ENCODE data around the gene ADD3. TPM values are rescaled to one million over a fixed set of nuclear protein-coding genes. Genes with fewer than 3 reads are reported as not detected.
A peak's percentile ranks its signal among the peaks of the same experiment; 100 is the strongest.

The ADD3 gene
- total and polyA plus RNA-seq, 4 donors = 15.4 to 55.9 (median 22.8) TPM

DNA sequence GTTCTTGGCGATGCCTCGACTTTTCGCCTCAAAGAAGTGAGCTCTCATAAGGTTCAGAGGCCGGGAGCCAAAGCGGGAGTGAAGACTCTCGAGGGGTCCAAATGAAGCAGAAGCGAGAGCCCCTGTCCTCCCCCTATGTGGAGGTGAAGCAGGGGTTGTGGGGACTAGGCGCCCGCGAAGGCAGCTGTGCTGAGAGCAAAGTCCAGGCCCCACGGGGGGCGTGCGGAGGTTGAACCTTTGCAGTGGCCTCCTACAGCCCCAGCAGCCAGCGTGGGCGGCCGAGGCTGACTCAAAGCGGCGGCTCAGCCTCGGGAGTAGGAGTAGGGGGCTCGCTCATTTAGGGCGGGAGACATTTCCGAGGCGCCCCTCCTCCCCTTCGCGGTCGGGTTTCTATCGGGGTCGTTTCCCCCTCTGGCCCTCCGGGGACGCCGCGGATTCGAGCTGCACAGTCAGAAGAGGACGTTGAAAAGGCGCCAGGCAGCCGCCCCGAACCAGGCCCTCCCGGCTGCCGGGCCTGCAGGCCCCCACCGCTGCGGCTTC is 553 bp upstream of the ADD3 start:
- TF ChIP-seq HNF4A (conservative IDR thresholded peaks at IDR 0.05) = peak; percentile 47 to 50
- TF ChIP-seq EGR1 (IDR thresholded peaks at IDR 0.05; ENCODE audit: low read depth in 2 of 2) = peak; percentile 66 to 70
- TF ChIP-seq, protein P1, sequence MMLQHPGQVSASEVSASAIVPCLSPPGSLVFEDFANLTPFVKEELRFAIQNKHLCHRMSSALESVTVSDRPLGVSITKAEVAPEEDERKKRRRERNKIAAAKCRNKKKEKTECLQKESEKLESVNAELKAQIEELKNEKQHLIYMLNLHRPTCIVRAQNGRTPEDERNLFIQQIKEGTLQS (IDR thresholded peaks at IDR 0.05) = no peak
- TF ChIP-seq YY1 (IDR thresholded peaks at IDR 0.05) = peak; percentile 8
- Histone ChIP-seq H3K27me3 (ENCODE audit: control insufficient read depth in 4 of 4, insufficient read depth in 4 of 4, low read length in 3 of 4) (no peaks in the 10 kb centered on the region), H3K36me3 (ENCODE audit: control insufficient read depth in 4 of 4, insufficient read depth in 3 of 4, low read depth in 1 of 4, low read length in 3 of 4) (no peaks in the 10 kb centered on the region), H3K9ac (ENCODE audit: low read depth in 1 of 2, low read length in 2 of 2) (peak overlapping the region in 1 of 2 donors; percentile 48), H3K4me3 (ENCODE audit: low read depth in 1 of 3, low read length in 3 of 3) (peak overlapping the region; percentile 57 to 99 (median 70)), H3K4me1 (ENCODE audit: control insufficient read depth in 4 of 4, insufficient read depth in 4 of 4, low read length in 3 of 4) (peaks cover 5 to 39% (median 33%) of the 10 kb centered on the region in 4 donors), H3K9me3 (ENCODE audit: control insufficient read depth in 4 of 4, low read length in 3 of 4) (no peaks in the 10 kb centered on the region), H3K27ac (ENCODE audit: low read depth in 1 of 2, low read length in 2 of 2) (peak overlapping the region; percentile 78 to 84)
- no peak for DNase-seq (ENCODE audit: low spot score)
- 3% methylated on average over 41 of the region's 41 CpGs for WGBS

DNA sequence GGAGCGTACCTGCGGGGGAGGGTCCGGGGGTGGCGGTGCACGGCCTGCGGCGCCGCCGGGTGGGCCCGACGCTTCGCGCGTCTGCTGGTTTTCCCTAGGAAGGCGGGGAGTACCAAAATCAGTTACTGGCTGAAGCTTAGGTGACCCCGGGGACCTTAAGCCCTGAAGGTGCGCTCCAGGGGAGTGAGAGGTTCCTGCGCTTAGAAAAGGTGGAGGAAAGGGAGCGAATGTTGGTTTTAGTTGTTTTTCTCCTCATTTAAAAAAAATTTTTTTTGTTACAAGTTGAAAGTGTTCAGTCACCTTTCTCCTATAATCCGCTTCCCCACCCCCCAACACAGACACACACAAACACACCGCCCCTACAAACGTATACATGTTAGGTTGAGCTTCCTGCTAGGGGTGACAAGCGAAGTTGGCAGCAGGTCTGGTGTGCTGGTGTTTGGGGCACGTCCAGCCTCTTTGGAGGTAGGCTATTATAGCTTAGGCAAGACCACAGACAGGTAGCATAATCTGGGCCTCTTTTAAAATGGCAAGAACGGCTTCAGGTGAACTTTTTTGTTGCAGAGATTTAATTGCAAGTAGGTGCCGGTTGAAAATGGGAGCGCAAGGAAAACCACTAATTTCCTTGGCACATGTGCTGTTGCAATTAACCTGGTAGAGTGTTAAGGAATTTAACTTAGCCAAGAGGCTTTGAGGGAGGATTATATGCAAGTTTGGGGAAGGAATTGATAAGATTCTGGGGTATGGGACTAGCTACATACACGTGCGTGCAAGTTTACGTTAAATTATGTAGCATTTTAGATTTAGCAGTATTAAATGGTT is 945 bp downstream of the ADD3 start:
- peak overlapping the region; percentile 44 to 62 for H3K9ac ChIP-seq (ENCODE audit: low read depth in 1 of 2, low read length in 2 of 2)
- H3K4me3 ChIP-seq (ENCODE audit: low read depth in 1 of 3, low read length in 3 of 3) = peak overlapping the region; percentile 57 to 99 (median 78)
- 8% methylated on average over 30 of the region's 30 CpGs for WGBS
- no peak for TF ChIP-seq RXRA (IDR thresholded peaks at IDR 0.05)
- TF ChIP-seq, protein P1 (IDR thresholded peaks at IDR 0.05) = no peak
- TF ChIP-seq, protein P2, sequence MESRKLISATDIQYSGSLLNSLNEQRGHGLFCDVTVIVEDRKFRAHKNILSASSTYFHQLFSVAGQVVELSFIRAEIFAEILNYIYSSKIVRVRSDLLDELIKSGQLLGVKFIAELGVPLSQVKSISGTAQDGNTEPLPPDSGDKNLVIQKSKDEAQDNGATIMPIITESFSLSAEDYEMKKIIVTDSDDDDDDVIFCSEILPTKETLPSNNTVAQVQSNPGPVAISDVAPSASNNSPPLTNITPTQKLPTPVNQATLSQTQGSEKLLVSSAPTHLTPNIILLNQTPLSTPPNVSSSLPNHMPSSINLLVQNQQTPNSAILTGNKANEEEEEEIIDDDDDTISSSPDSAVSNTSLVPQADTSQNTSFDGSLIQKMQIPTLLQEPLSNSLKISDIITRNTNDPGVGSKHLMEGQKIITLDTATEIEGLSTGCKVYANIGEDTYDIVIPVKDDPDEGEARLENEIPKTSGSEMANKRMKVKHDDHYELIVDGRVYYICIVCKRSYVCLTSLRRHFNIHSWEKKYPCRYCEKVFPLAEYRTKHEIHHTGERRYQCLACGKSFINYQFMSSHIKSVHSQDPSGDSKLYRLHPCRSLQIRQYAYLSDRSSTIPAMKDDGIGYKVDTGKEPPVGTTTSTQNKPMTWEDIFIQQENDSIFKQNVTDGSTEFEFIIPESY (IDR thresholded peaks at IDR 0.05) = no peak
- TF ChIP-seq GABPA (IDR thresholded peaks at IDR 0.05 in 1 of 2, conservative IDR thresholded peaks at IDR 0.05 in 1 of 2) = no peak
- TF ChIP-seq, protein P3, sequence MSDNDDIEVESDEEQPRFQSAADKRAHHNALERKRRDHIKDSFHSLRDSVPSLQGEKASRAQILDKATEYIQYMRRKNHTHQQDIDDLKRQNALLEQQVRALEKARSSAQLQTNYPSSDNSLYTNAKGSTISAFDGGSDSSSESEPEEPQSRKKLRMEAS (IDR thresholded peaks at IDR 0.05) = no peak
- TF ChIP-seq SP1 (IDR thresholded peaks at IDR 0.05) = peak; percentile 11
- DNase-seq (ENCODE audit: low spot score) = peak; percentile 44
- H3K9me3 ChIP-seq (ENCODE audit: control insufficient read depth in 4 of 4, low read length in 3 of 4) = no peaks in the 10 kb centered on the region
- no peaks in the 10 kb centered on the region for H3K27me3 ChIP-seq (ENCODE audit: control insufficient read depth in 4 of 4, insufficient read depth in 4 of 4, low read length in 3 of 4)
- peak overlapping the region; percentile 70 to 78 for H3K27ac ChIP-seq (ENCODE audit: low read depth in 1 of 2, low read length in 2 of 2)
- H3K4me1 ChIP-seq (ENCODE audit: control insufficient read depth in 4 of 4, insufficient read depth in 4 of 4, low read length in 3 of 4) = peaks cover 5 to 39% (median 33%) of the 10 kb centered on the region in 4 donors
- H3K36me3 ChIP-seq (ENCODE audit: control insufficient read depth in 4 of 4, insufficient read depth in 3 of 4, low read depth in 1 of 4, low read length in 3 of 4) = no peaks in the 10 kb centered on the region

DNA sequence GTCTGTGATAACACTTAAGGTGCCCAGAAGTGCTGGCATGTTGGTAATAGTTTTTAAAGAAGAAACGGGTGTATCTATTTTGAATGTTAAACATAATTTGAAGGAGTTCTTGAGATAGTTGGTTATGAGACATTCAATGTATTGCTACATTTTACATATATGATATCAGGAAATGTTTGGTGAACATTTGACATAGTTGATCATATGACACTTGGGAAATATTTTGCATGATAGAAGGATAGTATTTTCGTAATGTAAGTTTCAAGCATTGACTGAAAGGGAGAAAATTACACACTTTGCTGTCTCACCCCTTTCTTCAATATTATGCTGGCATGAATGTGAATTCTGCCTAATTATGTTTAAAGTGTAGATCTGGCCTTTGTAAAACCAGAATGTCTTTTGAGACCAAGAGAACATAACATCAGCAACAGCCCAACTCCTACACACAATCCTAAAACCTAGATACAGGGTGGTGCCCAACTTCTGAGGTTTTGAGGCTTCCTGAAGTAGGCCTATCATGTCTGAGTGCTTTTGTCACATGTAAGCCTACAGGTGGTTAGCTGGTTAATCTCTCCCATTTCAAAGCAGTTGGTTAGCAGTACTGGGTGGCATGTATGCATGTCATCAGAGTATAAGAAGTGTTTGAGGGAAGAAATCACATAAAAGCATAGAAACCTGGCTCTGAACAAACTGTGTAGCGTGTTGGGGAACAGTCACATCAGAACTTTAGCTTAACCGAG is 2.1 kb downstream of the ADD3 start:
- Histone ChIP-seq H3K27me3 (ENCODE audit: control insufficient read depth in 4 of 4, insufficient read depth in 4 of 4, low read length in 3 of 4) (no peaks in the 10 kb centered on the region), H3K36me3 (ENCODE audit: control insufficient read depth in 4 of 4, insufficient read depth in 3 of 4, low read depth in 1 of 4, low read length in 3 of 4) (no peaks in the 10 kb centered on the region), H3K9ac (ENCODE audit: low read depth in 1 of 2, low read length in 2 of 2) (peak overlapping the region in 1 of 2 donors; percentile 17), H3K4me1 (ENCODE audit: control insufficient read depth in 4 of 4, insufficient read depth in 4 of 4, low read length in 3 of 4) (peaks cover 5 to 39% (median 33%) of the 10 kb centered on the region in 4 donors), H3K4me3 (ENCODE audit: low read depth in 1 of 3, low read length in 3 of 3) (no peak overlapping the region), H3K27ac (ENCODE audit: low read depth in 1 of 2, low read length in 2 of 2) (no peak overlapping the region), H3K9me3 (ENCODE audit: control insufficient read depth in 4 of 4, low read length in 3 of 4) (no peaks in the 10 kb centered on the region)
- WGBS = 65% methylated on average over 4 of the region's 4 CpGs
- DNase-seq (ENCODE audit: low spot score) = no peak
- TF ChIP-seq, protein P1 (IDR thresholded peaks at IDR 0.05) = no peak
- TF ChIP-seq RXRA (IDR thresholded peaks at IDR 0.05) (no peak), HNF4A (conservative IDR thresholded peaks at IDR 0.05) (no peak), TAF1 (conservative IDR thresholded peaks at IDR 0.05) (no peak), NR2F2 (IDR thresholded peaks at IDR 0.05) (no peak), FOXA2 (IDR thresholded peaks at IDR 0.05) (no peak), YY1 (IDR thresholded peaks at IDR 0.05) (no peak), FOXA1 (IDR thresholded peaks at IDR 0.05) (no peak), GABPA (IDR thresholded peaks at IDR 0.05 in 1 of 2, conservative IDR thresholded peaks at IDR 0.05 in 1 of 2) (no peak), HNF4G (IDR thresholded peaks at IDR 0.05) (no peak), SP1 (IDR thresholded peaks at IDR 0.05) (no peak), EGR1 (IDR thresholded peaks at IDR 0.05; ENCODE audit: low read depth in 2 of 2) (no peak), JUND (IDR thresholded peaks at IDR 0.05) (no peak)
- TF ChIP-seq, protein P4, sequence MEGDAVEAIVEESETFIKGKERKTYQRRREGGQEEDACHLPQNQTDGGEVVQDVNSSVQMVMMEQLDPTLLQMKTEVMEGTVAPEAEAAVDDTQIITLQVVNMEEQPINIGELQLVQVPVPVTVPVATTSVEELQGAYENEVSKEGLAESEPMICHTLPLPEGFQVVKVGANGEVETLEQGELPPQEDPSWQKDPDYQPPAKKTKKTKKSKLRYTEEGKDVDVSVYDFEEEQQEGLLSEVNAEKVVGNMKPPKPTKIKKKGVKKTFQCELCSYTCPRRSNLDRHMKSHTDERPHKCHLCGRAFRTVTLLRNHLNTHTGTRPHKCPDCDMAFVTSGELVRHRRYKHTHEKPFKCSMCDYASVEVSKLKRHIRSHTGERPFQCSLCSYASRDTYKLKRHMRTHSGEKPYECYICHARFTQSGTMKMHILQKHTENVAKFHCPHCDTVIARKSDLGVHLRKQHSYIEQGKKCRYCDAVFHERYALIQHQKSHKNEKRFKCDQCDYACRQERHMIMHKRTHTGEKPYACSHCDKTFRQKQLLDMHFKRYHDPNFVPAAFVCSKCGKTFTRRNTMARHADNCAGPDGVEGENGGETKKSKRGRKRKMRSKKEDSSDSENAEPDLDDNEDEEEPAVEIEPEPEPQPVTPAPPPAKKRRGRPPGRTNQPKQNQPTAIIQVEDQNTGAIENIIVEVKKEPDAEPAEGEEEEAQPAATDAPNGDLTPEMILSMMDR (IDR thresholded peaks at IDR 0.05; ENCODE audit: low read depth, low read length, missing input control) = no peak
- TF ChIP-seq, protein P3 (IDR thresholded peaks at IDR 0.05) = no peak
